Upper lobe of left lung (tissue), 4 donors: Measurements from ENCODE around the gene GALNT16.

Experiments used
- POLR2A ChIP-seq, 4 donors: fragments of 450-650 bp; IDR thresholded peaks; one replicate each; pipeline ENCODE4 v1.5.1; 2016 to 2017; ENCODE audit warnings: antibody characterized with exemption in 4 of 4, mild to moderate bottlenecking in 2 of 4
- TF ChIP-seq, protein P1 (sequence below), 6 experiments: fragments of 450-650 bp in 4 of 6; fragments of 200-600 bp in 2 of 6; sonication (generic) in 2 of 6; IDR thresholded peaks; one replicate each; pipeline ENCODE4 v1.5.1; 2016 to 2019; ENCODE audit warnings: antibody characterized with exemption in 6 of 6

DNA sequence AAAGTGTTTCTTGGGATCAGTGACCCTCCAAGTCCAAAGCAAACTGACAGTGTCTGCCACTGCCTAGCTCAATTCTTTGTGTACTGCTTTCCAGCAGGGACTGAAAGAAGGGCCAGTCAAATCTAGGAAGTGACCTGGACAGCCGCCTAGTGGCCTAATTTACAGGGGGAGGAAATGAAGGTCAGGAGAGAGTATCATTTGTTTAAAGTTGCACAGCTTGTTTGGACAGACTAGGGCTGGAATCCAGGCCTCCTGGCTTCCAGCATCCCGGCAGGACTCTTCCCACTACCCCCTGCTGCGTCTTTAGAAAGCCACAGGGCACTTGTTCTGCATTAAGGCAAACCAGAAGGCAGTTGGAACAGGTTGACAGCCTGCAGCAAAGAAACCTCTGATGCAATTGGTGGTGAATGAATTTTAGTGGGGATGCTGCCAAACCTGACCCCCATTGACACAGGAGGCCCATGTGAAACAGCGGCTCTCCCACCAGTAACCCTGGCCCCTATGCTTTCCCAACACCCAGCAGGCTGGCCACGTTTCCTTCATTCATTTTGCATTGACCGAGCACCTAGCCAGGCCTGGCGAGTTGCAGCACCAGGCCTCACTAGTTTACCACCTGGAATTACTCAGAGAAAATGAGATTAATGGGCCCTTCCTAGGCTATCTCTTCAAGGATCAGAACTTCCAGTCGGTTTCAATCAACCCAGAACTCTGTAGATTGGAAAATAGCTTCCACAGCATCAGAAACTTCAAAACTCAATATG is 28.2 kb downstream of the GALNT16 start:
- no peak for TF ChIP-seq POLR2A (IDR thresholded peaks at IDR 0.05)
- TF ChIP-seq, protein P1, sequence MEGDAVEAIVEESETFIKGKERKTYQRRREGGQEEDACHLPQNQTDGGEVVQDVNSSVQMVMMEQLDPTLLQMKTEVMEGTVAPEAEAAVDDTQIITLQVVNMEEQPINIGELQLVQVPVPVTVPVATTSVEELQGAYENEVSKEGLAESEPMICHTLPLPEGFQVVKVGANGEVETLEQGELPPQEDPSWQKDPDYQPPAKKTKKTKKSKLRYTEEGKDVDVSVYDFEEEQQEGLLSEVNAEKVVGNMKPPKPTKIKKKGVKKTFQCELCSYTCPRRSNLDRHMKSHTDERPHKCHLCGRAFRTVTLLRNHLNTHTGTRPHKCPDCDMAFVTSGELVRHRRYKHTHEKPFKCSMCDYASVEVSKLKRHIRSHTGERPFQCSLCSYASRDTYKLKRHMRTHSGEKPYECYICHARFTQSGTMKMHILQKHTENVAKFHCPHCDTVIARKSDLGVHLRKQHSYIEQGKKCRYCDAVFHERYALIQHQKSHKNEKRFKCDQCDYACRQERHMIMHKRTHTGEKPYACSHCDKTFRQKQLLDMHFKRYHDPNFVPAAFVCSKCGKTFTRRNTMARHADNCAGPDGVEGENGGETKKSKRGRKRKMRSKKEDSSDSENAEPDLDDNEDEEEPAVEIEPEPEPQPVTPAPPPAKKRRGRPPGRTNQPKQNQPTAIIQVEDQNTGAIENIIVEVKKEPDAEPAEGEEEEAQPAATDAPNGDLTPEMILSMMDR (IDR thresholded peaks at IDR 0.05): peak in 2 of 6 experiments; percentile 12 to 27
